Sigmoid colon (tissue), 4 donors: ENCODE results near the gene ESYT3.

Experiments
- EP300 ChIP-seq, 4 donors: sonication (generic); formaldehyde crosslinking; IDR thresholded peaks; one replicate each; pipeline ENCODE4 v1.6.1; 2017; ENCODE audit warnings: antibody characterized with exemption in 4 of 4
- POLR2A ChIP-seq, 2 donors: fragments of 450-650 bp; IDR thresholded peaks; one replicate each; pipeline ENCODE4 v1.6.1; 2016; ENCODE audit warnings: antibody characterized with exemption in 2 of 2, mild to moderate bottlenecking in 2 of 2, moderate library complexity in 2 of 2
- POLR2AphosphoS5 ChIP-seq, 4 donors: sonication (generic); formaldehyde crosslinking; IDR thresholded peaks; one replicate each; pipeline ENCODE4 v1.6.1; 2017; ENCODE audit warnings: antibody characterized with exemption in 4 of 4
- TF ChIP-seq, protein P1 (sequence below), 4 experiments: fragments of 450-650 bp in 3 of 4; fragments of 200-600 bp in 1 of 4; IDR thresholded peaks; one replicate each; pipeline ENCODE4 v1.5.1; 2016 to 2019; ENCODE audit warnings: antibody characterized with exemption in 4 of 4, mild to moderate bottlenecking in 3 of 4, moderate library complexity in 2 of 4

DNA sequence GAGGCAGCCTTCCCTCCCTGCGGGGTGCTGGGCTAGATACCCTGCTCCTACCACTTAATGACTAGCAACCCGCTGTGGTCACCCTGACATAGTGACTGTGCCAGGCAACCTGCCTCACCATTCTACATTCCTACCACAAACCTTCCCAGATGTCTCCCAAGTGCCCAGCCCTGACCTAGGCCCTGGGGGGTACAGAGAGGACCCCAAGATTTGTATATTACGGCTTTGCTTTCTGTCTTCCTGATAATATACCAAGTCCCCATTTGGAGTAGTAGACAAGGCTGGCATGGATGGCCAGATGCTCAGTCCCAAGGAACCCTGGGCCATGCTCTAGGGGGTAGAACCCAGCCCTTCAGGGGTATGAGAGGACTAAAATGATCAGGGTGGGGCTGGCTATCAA lies 31.0 kb downstream of the ESYT3 start:
- TF ChIP-seq EP300 (IDR thresholded peaks at IDR 0.05): no peak
- TF ChIP-seq, protein P1, sequence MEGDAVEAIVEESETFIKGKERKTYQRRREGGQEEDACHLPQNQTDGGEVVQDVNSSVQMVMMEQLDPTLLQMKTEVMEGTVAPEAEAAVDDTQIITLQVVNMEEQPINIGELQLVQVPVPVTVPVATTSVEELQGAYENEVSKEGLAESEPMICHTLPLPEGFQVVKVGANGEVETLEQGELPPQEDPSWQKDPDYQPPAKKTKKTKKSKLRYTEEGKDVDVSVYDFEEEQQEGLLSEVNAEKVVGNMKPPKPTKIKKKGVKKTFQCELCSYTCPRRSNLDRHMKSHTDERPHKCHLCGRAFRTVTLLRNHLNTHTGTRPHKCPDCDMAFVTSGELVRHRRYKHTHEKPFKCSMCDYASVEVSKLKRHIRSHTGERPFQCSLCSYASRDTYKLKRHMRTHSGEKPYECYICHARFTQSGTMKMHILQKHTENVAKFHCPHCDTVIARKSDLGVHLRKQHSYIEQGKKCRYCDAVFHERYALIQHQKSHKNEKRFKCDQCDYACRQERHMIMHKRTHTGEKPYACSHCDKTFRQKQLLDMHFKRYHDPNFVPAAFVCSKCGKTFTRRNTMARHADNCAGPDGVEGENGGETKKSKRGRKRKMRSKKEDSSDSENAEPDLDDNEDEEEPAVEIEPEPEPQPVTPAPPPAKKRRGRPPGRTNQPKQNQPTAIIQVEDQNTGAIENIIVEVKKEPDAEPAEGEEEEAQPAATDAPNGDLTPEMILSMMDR (IDR thresholded peaks at IDR 0.05): no peak
- no peak for TF ChIP-seq POLR2AphosphoS5 (IDR thresholded peaks at IDR 0.05)
- no peak for TF ChIP-seq POLR2A (IDR thresholded peaks at IDR 0.05)
